Endodermal cell (in vitro differentiated cells): ENCODE data around the gene IQSEC3. TPM values are rescaled to one million over a fixed set of nuclear protein-coding genes. Genes with fewer than 3 reads are reported as not detected.
A peak's percentile ranks its signal among the peaks of the same experiment; 100 is the strongest.

ENCODE experiments used
- DNase-seq: peaks from one replicate; pipeline ENCODE4 v3.0.0-alpha.2; 2017
- H3K27ac ChIP-seq: 2 replicates; pipeline ENCODE4 v1.5.1; 2013; ENCODE audit warnings: mild to moderate bottlenecking, low read depth, low read length, moderate library complexity
- H3K27me3 ChIP-seq: 2 replicates; pipeline ENCODE4 v1.6.1; 2013; ENCODE audit warnings: mild to moderate bottlenecking, low read length, moderate library complexity; ENCODE audit not compliant: insufficient read depth, control insufficient read depth, poor library complexity, severe bottlenecking
- H3K36me3 ChIP-seq: 2 replicates; pipeline ENCODE4 v1.7.0; 2013; ENCODE audit warnings: mild to moderate bottlenecking, low read length, moderate library complexity; ENCODE audit not compliant: control insufficient read depth, insufficient read depth
- H3K4me1 ChIP-seq: one replicate; pipeline ENCODE4 v1.7.0; 2013; ENCODE audit warnings: low read length; ENCODE audit not compliant: control insufficient read depth, insufficient read depth
- H3K4me3 ChIP-seq: 2 replicates; pipeline ENCODE4 v1.5.1; 2013; ENCODE audit warnings: mild to moderate bottlenecking, low read length, moderate library complexity
- H3K9ac ChIP-seq: 2 replicates; pipeline ENCODE4 v1.6.1; 2013; ENCODE audit warnings: mild to moderate bottlenecking, low read length, moderate library complexity; ENCODE audit not compliant: poor library complexity, severe bottlenecking; ENCODE audit errors: extremely low read depth
- H3K9me3 ChIP-seq: 2 replicates; pipeline ENCODE4 v1.6.1; 2013; ENCODE audit warnings: mild to moderate bottlenecking, low read length, moderate library complexity; ENCODE audit not compliant: control insufficient read depth
- H3K27ac Mint-ChIP-seq: 2 replicates; pipeline ENCODE4 v1.8.0; 2020; ENCODE audit warnings: mixed read lengths
- H3K27me3 Mint-ChIP-seq: 2 replicates; pipeline ENCODE4 v1.8.0; 2021; ENCODE audit warnings: mild to moderate bottlenecking, mixed read lengths; ENCODE audit not compliant: insufficient read depth
- H3K36me3 Mint-ChIP-seq: 2 replicates; pipeline ENCODE4 v1.8.0; 2020; ENCODE audit warnings: low read depth, mixed read lengths
- H3K4me1 Mint-ChIP-seq: 2 replicates; pipeline ENCODE4 v1.8.0; 2020; ENCODE audit warnings: mixed read lengths
- H3K4me3 Mint-ChIP-seq: 2 replicates; pipeline ENCODE4 v1.8.0; 2020; ENCODE audit warnings: mild to moderate bottlenecking, moderate library complexity, mixed read lengths
- H3K9me3 Mint-ChIP-seq: 2 replicates; pipeline ENCODE4 v1.8.0; 2020; ENCODE audit warnings: mild to moderate bottlenecking, mixed read lengths
- CTCF ChIP-seq: fragments of 200-600 bp; sonication (generic); conservative IDR thresholded peaks from 2 replicates; pipeline ENCODE4 v1.5.0; 2021; ENCODE audit warnings: antibody characterized with exemption, mild to moderate bottlenecking
- WGBS, 2 experiments: methylation state at CpG; one replicate each; pipeline versions ENCODE4 v1.1.5 to v1.1.7; 2013; ENCODE audit warnings: missing lambda C conversion rate in 2 of 2, mixed read lengths in 1 of 2; ENCODE audit not compliant: insufficient coverage in 1 of 2, insufficient read length in 1 of 2; 5-methylcytosine and 5-hydroxymethylcytosine counted together
- total RNA-seq, 2 donors: library from RNA; stranded (reverse); fragmentation: NEBNext Ultra II Directional in 1 of 2; extraction: Animal tissue kit (Norgen Biotek cat#: 25700) in 1 of 2; gene quantifications; 2 replicates in 1 of 2; 3 replicates in 1 of 2; pipeline ENCODE4 v1.2.1, GENCODE V29; 2021

IQSEC3 gene
- total RNA-seq, 2 donors from 2014 or later = 1.5 to 2.7 TPM

- peaks cover 8% of the 10 kb centered on the region for H3K9me3 ChIP-seq
- no peak overlapping the region for H3K27ac Mint-ChIP-seq
- H3K36me3 ChIP-seq = no peaks in the 10 kb centered on the region
- peaks cover 11% of the 10 kb centered on the region for H3K9me3 Mint-ChIP-seq
- peak; percentile 55 for DNase-seq
- peaks cover 32% of the 10 kb centered on the region for H3K27me3 ChIP-seq
- H3K9ac ChIP-seq = no peak overlapping the region
- no peaks in the 10 kb centered on the region for H3K36me3 Mint-ChIP-seq
- TF ChIP-seq CTCF = no peak
- H3K4me3 ChIP-seq = no peak overlapping the region
- H3K4me3 Mint-ChIP-seq = no peak overlapping the region
- peaks cover 56% of the 10 kb centered on the region for H3K27me3 Mint-ChIP-seq
- H3K27ac ChIP-seq = no peak overlapping the region
- no peaks in the 10 kb centered on the region for H3K4me1 ChIP-seq
- H3K4me1 Mint-ChIP-seq = no peaks in the 10 kb centered on the region
- 86% methylated on average over 6 to 9 of the region's 9 CpGs for WGBS, 2 experiments
Observed at GRCh38 chr12:85191-85666, 18.7 kb downstream of the IQSEC3 start.

GRCh38 chr12:87315-87714 is 20.7 kb downstream of the IQSEC3 start:
- peaks cover 12% of the 10 kb centered on the region for H3K9me3 ChIP-seq
- H3K4me1 ChIP-seq = no peaks in the 10 kb centered on the region
- Mint-ChIP-seq H3K9me3 (peaks cover 15% of the 10 kb centered on the region), H3K27ac (no peak overlapping the region), H3K36me3 (no peaks in the 10 kb centered on the region), H3K27me3 (peaks cover 47% of the 10 kb centered on the region), H3K4me3 (no peak overlapping the region), H3K4me1 (no peaks in the 10 kb centered on the region)
- H3K4me3 ChIP-seq = no peak overlapping the region
- no peaks in the 10 kb centered on the region for H3K36me3 ChIP-seq
- no peak overlapping the region for H3K27ac ChIP-seq
- H3K27me3 ChIP-seq = peaks cover 11% of the 10 kb centered on the region
- no peak for TF ChIP-seq CTCF
- 71 to 84% methylated on average over 2 of the region's 2 CpGs for WGBS, 2 experiments
- DNase-seq = no peak
- no peak overlapping the region for H3K9ac ChIP-seq

GRCh38 chr12:87856-88255 is 21.3 kb downstream of the IQSEC3 start:
- no peaks in the 10 kb centered on the region for H3K4me1 Mint-ChIP-seq
- Histone ChIP-seq H3K4me1 (no peaks in the 10 kb centered on the region), H3K9ac (no peak overlapping the region), H3K9me3 (peaks cover 12% of the 10 kb centered on the region), H3K27ac (no peak overlapping the region), H3K27me3 (peaks cover 6% of the 10 kb centered on the region), H3K4me3 (no peak overlapping the region), H3K36me3 (no peaks in the 10 kb centered on the region)
- H3K36me3 Mint-ChIP-seq = no peaks in the 10 kb centered on the region
- WGBS, 2 experiments = 90 to 95% methylated on average over 5 to 9 of the region's 9 CpGs
- H3K27ac Mint-ChIP-seq = no peak overlapping the region
- DNase-seq = peak; percentile 36
- H3K4me3 Mint-ChIP-seq = no peak overlapping the region
- peaks cover 41% of the 10 kb centered on the region for H3K27me3 Mint-ChIP-seq
- TF ChIP-seq CTCF = no peak
- H3K9me3 Mint-ChIP-seq = peaks cover 15% of the 10 kb centered on the region
